IMR-90 (cell line): ENCODE results near the gene TFCP2. TPM values are rescaled to one million over a fixed set of nuclear protein-coding genes. Genes with fewer than 3 reads are reported as not detected.

Source experiments
- ATAC-seq: fragments of 200-7000 bp; cut with Tn5 transposase; 2 replicates; pipeline ENCODE4 v1.9.1; 2020; ENCODE audit warnings: low read depth, mild to moderate bottlenecking, moderate library complexity
- BruUV-seq: library from RNA; stranded (reverse); fragments of 400-500 nt; replicated peaks from 2 replicates; lab custom pipeline; 2021; lab: Mats Ljungman, UMichigan
- CTCF ChIA-PET: fragments of 300-600 bp; formaldehyde crosslinking; extraction: SDS; loops from one replicate; lab custom pipeline; 2021; ENCODE audit warnings: antibody characterized with exemption; lab: Yijun Ruan, JAX
- POLR2A ChIA-PET: fragments of 300-600 bp; sonication (Branson Sonifier 250); formaldehyde crosslinking; loops from one replicate; lab custom pipeline; 2022; ENCODE audit warnings: antibody characterized with exemption; ENCODE audit not compliant: unreplicated experiment; lab: Charles Lee
- DNase-seq: peaks from one replicate; pipeline ENCODE4 v3.0.0; 2013
- H2AFZ ChIP-seq: replicated peaks from 2 replicates; pipeline ENCODE3; 2013; ENCODE audit warnings: low read length, mild to moderate bottlenecking; ENCODE audit not compliant: poor library complexity
- H2AK5ac ChIP-seq: 2 replicates; pipeline ENCODE4 v1.6.1; 2013; ENCODE audit warnings: low read depth, low read length, inconsistent platforms
- H2AK9ac ChIP-seq: replicated peaks from 2 replicates; pipeline ENCODE3; 2013; ENCODE audit warnings: mild to moderate bottlenecking, low read depth, low read length, moderate library complexity; ENCODE audit not compliant: poor library complexity
- H2BK120ac ChIP-seq: 2 replicates; pipeline ENCODE4 v1.6.1; 2013; ENCODE audit warnings: low read depth, low read length, inconsistent platforms
- H2BK15ac ChIP-seq: 3 replicates; pipeline ENCODE4 v1.6.1; 2013; ENCODE audit warnings: low read depth, low read length, inconsistent platforms
- H2BK20ac ChIP-seq: 2 replicates; pipeline ENCODE4 v1.6.1; 2013; ENCODE audit warnings: low read depth, mild to moderate bottlenecking, inconsistent platforms, low read length, moderate library complexity
- H2BK5ac ChIP-seq: 2 replicates; pipeline ENCODE4 v1.6.1; 2013; ENCODE audit warnings: mild to moderate bottlenecking, low read depth, low read length, inconsistent platforms; ENCODE audit not compliant: poor library complexity, severe bottlenecking
- H3K14ac ChIP-seq: replicated peaks from 2 replicates; pipeline ENCODE4 v1.6.1; 2013; ENCODE audit warnings: low read depth, low read length, inconsistent platforms
- H3K18ac ChIP-seq: 2 replicates; pipeline ENCODE4 v1.6.1; 2013; ENCODE audit warnings: low read depth, low read length, control low read depth
- H3K23ac ChIP-seq: 2 replicates; pipeline ENCODE4 v1.6.1; 2013; ENCODE audit warnings: low read depth, low read length, inconsistent platforms
- H3K27ac ChIP-seq: 2 replicates; pipeline ENCODE4 v1.5.1; 2013; ENCODE audit warnings: mild to moderate bottlenecking, control low read depth, low read length; ENCODE audit not compliant: insufficient read depth
- H3K27me3 ChIP-seq: 2 replicates; pipeline ENCODE4 v1.6.1; 2013; ENCODE audit warnings: low read length; ENCODE audit not compliant: control insufficient read depth, insufficient read depth
- H3K36me3 ChIP-seq: 2 replicates; pipeline ENCODE4 v1.6.1; 2013; ENCODE audit warnings: low read length, mixed read lengths; ENCODE audit not compliant: control insufficient read depth, insufficient read depth
- H3K4ac ChIP-seq: 2 replicates; pipeline ENCODE4 v1.6.1; 2013; ENCODE audit warnings: low read depth, low read length, inconsistent platforms
- H3K4me1 ChIP-seq: 2 replicates; pipeline ENCODE4 v1.6.1; 2013; ENCODE audit warnings: low read length, mixed read lengths; ENCODE audit not compliant: control insufficient read depth, insufficient read depth
- H3K4me2 ChIP-seq: 2 replicates; pipeline ENCODE4 v1.6.1; 2013; ENCODE audit warnings: low read depth, mild to moderate bottlenecking, control low read depth, low read length, moderate library complexity
- H3K4me3 ChIP-seq: 2 replicates; pipeline ENCODE4 v1.5.1; 2013; ENCODE audit warnings: low read depth, mild to moderate bottlenecking, control low read depth, low read length, moderate library complexity; ENCODE audit not compliant: insufficient read depth
- H3K56ac ChIP-seq: 2 replicates; pipeline ENCODE4 v1.6.1; 2013; ENCODE audit warnings: low read length, inconsistent platforms; ENCODE audit not compliant: insufficient read depth; ENCODE audit errors: extremely low read depth
- H3K79me1 ChIP-seq, 2 experiments: 2 replicates each; pipeline ENCODE4 v1.6.1; 2013; ENCODE audit warnings: low read length in 2 of 2, inconsistent platforms in 1 of 2, low read depth in 1 of 2
- H3K9ac ChIP-seq: 2 replicates; pipeline ENCODE4 v1.6.1; 2013; ENCODE audit warnings: low read depth, low read length, control low read depth
- H3K9me1 ChIP-seq: 2 replicates; pipeline ENCODE4 v1.6.1; 2013; ENCODE audit warnings: low read length, inconsistent platforms; ENCODE audit not compliant: insufficient read depth
- H3K9me3 ChIP-seq: 2 replicates; pipeline ENCODE4 v1.6.1; 2013; ENCODE audit warnings: low read length; ENCODE audit not compliant: control insufficient read depth, insufficient read depth
- H4K20me1 ChIP-seq: 2 replicates; pipeline ENCODE4 v1.6.1; 2013; ENCODE audit warnings: low read length, inconsistent platforms; ENCODE audit not compliant: insufficient read depth
- H4K5ac ChIP-seq: 2 replicates; pipeline ENCODE4 v1.6.1; 2013; ENCODE audit warnings: mild to moderate bottlenecking, low read depth, low read length, control low read depth
- H4K8ac ChIP-seq, 2 experiments: 2 replicates each; pipeline ENCODE4 v1.6.1; 2013; ENCODE audit warnings: low read depth in 2 of 2, low read length in 2 of 2, control low read depth in 1 of 2, inconsistent platforms in 1 of 2
- H4K91ac ChIP-seq: 2 replicates; pipeline ENCODE4 v1.6.1; 2013; ENCODE audit warnings: low read depth, low read length, inconsistent platforms; ENCODE audit not compliant: insufficient read depth
- BHLHE40 ChIP-seq: fragments of 150-350 bp; IDR thresholded peaks from 2 replicates; pipeline ENCODE4 v1.6.1; 2016; ENCODE audit warnings: mild to moderate bottlenecking, low read depth, low read length
- CTCF ChIP-seq: conservative IDR thresholded peaks from 2 replicates; pipeline ENCODE4 v1.5.1; 2012; ENCODE audit warnings: mild to moderate bottlenecking, low read depth, low read length, improper control_type of control experiment
- MAZ ChIP-seq: IDR thresholded peaks from 2 replicates; pipeline ENCODE4 v1.6.1; 2012; ENCODE audit warnings: low read depth, mild to moderate bottlenecking, low read length, improper control_type of control experiment, moderate library complexity, borderline replicate concordance
- MXI1 ChIP-seq: IDR thresholded peaks from 2 replicates; pipeline ENCODE4 v1.6.1; 2012; ENCODE audit warnings: low read depth, mild to moderate bottlenecking, low read length, moderate library complexity, borderline replicate concordance
- NFE2L2 ChIP-seq: fragments of 150-350 bp; IDR thresholded peaks from 2 replicates; pipeline ENCODE4 v1.6.1; 2016; ENCODE audit warnings: low read depth, mild to moderate bottlenecking, low read length
- POLR2A ChIP-seq: IDR thresholded peaks from 2 replicates; pipeline ENCODE4 v1.6.1; 2012; ENCODE audit warnings: mild to moderate bottlenecking, low read depth, low read length
- USF2 ChIP-seq: fragments of 150-350 bp; IDR thresholded peaks from 2 replicates; pipeline ENCODE4 v1.6.1; 2017; ENCODE audit warnings: mild to moderate bottlenecking, antibody characterized with exemption, low read length, low read depth
- WGBS, 2 experiments: methylation state at CpG; one replicate each; pipeline versions ENCODE4 v1.1.5 to v1.1.7; 2013; ENCODE audit warnings: missing lambda C conversion rate in 2 of 2; ENCODE audit not compliant: insufficient read length in 1 of 2; ENCODE audit errors: extremely low coverage in 2 of 2; 5-methylcytosine and 5-hydroxymethylcytosine counted together
- dilution Hi-C: fragments of 300-500 bp; cut with HindIII; formaldehyde crosslinking; loops from one replicate; pipeline ENCODE4 v1.14.3; 2018; ENCODE audit warnings: low sequenced_read_pairs; ENCODE audit not compliant: unreplicated experiment
- in situ Hi-C: fragments of 300-500 bp; cut with MboI; formaldehyde crosslinking; loops from 3 replicates; pipeline ENCODE4 v1.14.3; 2019; ENCODE audit warnings: low sequenced_read_pairs, inconsistent platforms, mixed read lengths
- intact Hi-C: fragments of 100-400 bp; cut with micrococcal nuclease; formaldehyde crosslinking; loops from 2 replicates; pipeline ENCODE4 v1.10.0; 2022
- polyA plus RNA-seq, 3 experiments: library from polyadenylated mRNA; depleted of rRNA; stranded (reverse); fragments of >200 nt; gene quantifications; 2 replicates each; pipeline ENCODE4 v1.2.3, GENCODE V29; 2012; ENCODE audit warnings: low replicate concordance in 1 of 3
- total RNA-seq: library from RNA; depleted of rRNA; stranded (reverse); fragments of >200 nt; gene quantifications from 2 replicates; pipeline ENCODE4 v1.2.3, GENCODE V29; 2012

TFCP2 gene
- total and polyA plus RNA-seq, 2 of the 4 experiments (the other 2 are of a cell fraction) = 10.0 to 15.4 TPM

GRCh38 chr12:51198568-51199365 lies 25.8 kb upstream of the TFCP2 start:
- no TSS peak for BruUV-seq
- DNase-seq = no peak
- 100% methylated on average over 2 of the region's 16 CpGs; no CpG with 5 or more reads in 1 of the 2 experiments for WGBS, 2 experiments

More at GRCh38 chr12:51198568-51199365, 25.8 kb upstream of the TFCP2 start:
- ATAC-seq = no peak
- H2AK5ac ChIP-seq = no peak overlapping the region
- no peaks in the 10 kb centered on the region for H3K27me3 ChIP-seq
- no peaks in the 10 kb centered on the region for H4K20me1 ChIP-seq
- H3K36me3 ChIP-seq = peaks cover 8% of the 10 kb centered on the region; the same call in 1 of the 2 replicates
- intact Hi-C loops (no loop called here), dilution Hi-C loops (no loop called here), in situ Hi-C loops (no loop called here)
- no peak overlapping the region for H2AK9ac ChIP-seq
- H4K91ac ChIP-seq = no peak overlapping the region
- no peak overlapping the region for H3K18ac ChIP-seq
- no peak overlapping the region for H2BK15ac ChIP-seq
- H3K9me1 ChIP-seq = peaks cover 3% of the 10 kb centered on the region; the same call in 1 of the 2 replicates
- H3K9me3 ChIP-seq = no peaks in the 10 kb centered on the region
- H2BK20ac ChIP-seq = no peak overlapping the region
- H3K4me2 ChIP-seq = no peak overlapping the region
- ChIA-PET CTCF (no interaction called here), POLR2A (no interaction called here)
- no peak overlapping the region for H2BK5ac ChIP-seq
- H3K4me1 ChIP-seq = no peaks in the 10 kb centered on the region
- no peak overlapping the region for H3K9ac ChIP-seq
- TF ChIP-seq NFE2L2 = no peak
- TF ChIP-seq USF2 = no peak
- TF ChIP-seq POLR2A = no peak
- TF ChIP-seq CTCF = no peak
- TF ChIP-seq MAZ = no peak
- no peak for TF ChIP-seq MXI1
- no peak for TF ChIP-seq BHLHE40
- no peak overlapping the region for H3K56ac ChIP-seq
- H4K8ac ChIP-seq = no peak overlapping the region
- H3K27ac ChIP-seq = no peak overlapping the region
- H3K23ac ChIP-seq = no peak overlapping the region
- H3K4me3 ChIP-seq = no peak overlapping the region
- no peak overlapping the region for H4K5ac ChIP-seq
- no peaks in the 10 kb centered on the region for H3K79me1 ChIP-seq
- H3K4ac ChIP-seq = no peak overlapping the region
- no peak overlapping the region for H2AFZ ChIP-seq
- H2BK120ac ChIP-seq = no peak overlapping the region
- H3K14ac ChIP-seq = no peak overlapping the region
